ENCODE results near the gene MAPKAPK3. TPM values are rescaled to one million over a fixed set of nuclear protein-coding genes. Genes with fewer than 3 reads are reported as not detected.

MAPKAPK3 gene
- total and polyA plus RNA-seq, 2 of the 8 experiments (the other 6 are each of a cell fraction or from before 2014, with no cell fraction given): 65.4 to 99.8 TPM

GRCh38 chr3:50587373-50587772, 29.6 kb upstream of the MAPKAPK3 start (continued):
- no peak for TF ChIP-seq RFX5 (IDR thresholded peaks at IDR 0.05; ENCODE audit: borderline replicate concordance, low read depth, low read length)
- no peak for TF ChIP-seq RBBP5 (IDR thresholded peaks at IDR 0.05; ENCODE audit: borderline replicate concordance, low read depth, low read length)
- TF ChIP-seq NANOG (IDR thresholded peaks at IDR 0.05; ENCODE audit: insufficient read depth, low read depth, low read length, poor library complexity, severe bottlenecking): no peak
- no peak for TF ChIP-seq CHD2 (IDR thresholded peaks at IDR 0.05; ENCODE audit: low read length)
